ENCODE data around the gene MAN2B1.
A peak's percentile ranks its signal among the peaks of the same experiment; 100 is the strongest.

The MAN2B1 gene

GRCh38 chr19:12667731-12668302, 1.3 kb upstream of the MAN2B1 start:
- TF ChIP-seq CTCF (conservative IDR thresholded peaks at IDR 0.05) = no peak
- H3K27ac ChIP-seq = peak overlapping the region; percentile 94

DNA sequence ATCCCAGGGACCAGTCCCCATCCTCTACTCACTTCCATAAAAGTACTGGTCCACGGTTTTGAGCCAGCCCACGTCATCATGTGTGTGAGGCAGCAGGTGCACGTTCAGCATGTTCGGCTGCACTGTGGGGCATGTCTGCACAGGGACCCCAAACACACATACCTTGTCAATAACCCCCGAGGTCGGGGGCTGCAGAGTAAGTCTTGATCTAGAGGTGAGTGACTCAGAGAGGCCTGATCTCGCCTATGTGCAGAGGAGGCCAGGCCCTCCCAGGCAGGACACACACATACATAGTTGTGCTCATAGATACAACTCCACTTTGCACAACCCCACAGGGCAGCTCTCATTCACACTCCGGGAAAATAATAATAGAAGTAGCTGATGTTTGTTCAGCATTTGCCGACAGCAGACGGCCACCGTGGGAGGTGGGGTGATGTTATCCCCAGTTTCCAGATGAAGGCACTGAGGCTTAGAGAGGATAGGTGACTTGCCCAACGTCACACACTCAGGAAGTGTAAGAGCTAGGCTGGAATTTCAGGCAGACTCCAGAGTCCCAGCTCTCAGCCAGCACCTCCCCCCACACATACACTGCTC, 774 bp downstream of the MAN2B1 start:
- H3K27ac ChIP-seq = peak overlapping the region; percentile 72; the same call in 1 of the 2 replicates
- no peak for TF ChIP-seq CTCF (conservative IDR thresholded peaks at IDR 0.05)

- TF ChIP-seq CTCF (conservative IDR thresholded peaks at IDR 0.05) = no peak
Observed at GRCh38 chr19:12665281-12665573, 1.3 kb downstream of the MAN2B1 start.

GRCh38 chr19:12664406-12665280, 1.9 kb downstream of the MAN2B1 start:
- H3K27ac ChIP-seq = no peak overlapping the region

More at GRCh38 chr19:12665281-12665573, 1.3 kb downstream of the MAN2B1 start:
- H3K27ac ChIP-seq = no peak overlapping the region

GRCh38 chr19:12660980-12661379, 5.6 kb downstream of the MAN2B1 start:
- no peak for TF ChIP-seq CTCF (conservative IDR thresholded peaks at IDR 0.05)

More at GRCh38 chr19:12664406-12665280, 1.9 kb downstream of the MAN2B1 start:
- TF ChIP-seq CTCF (conservative IDR thresholded peaks at IDR 0.05) = no peak

DNA sequence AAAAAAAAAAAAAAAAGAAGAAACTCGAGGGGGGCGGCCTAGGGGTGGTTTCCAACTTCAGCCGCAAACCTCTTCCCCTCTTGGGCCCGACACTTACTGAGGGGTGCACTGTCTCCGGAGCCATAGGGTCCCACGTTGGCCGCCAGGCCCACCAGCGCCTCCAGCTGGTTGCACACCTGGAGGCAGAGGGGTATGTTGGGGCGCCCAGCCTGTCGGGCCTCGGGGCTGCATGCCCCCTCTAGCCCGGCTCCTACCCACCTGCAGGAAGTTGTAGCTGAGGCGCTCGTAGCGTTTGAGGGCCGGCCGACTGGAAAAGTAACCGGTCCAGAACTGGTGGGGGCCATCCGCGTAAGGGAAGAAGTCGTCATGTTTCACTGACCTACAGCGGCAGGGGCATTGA, 8.6 kb downstream of the MAN2B1 start:
- H3K27ac ChIP-seq = no peak overlapping the region
- TF ChIP-seq CTCF (conservative IDR thresholded peaks at IDR 0.05) = no peak

More at GRCh38 chr19:12660980-12661379, 5.6 kb downstream of the MAN2B1 start:
- H3K27ac ChIP-seq = no peak overlapping the region

DNA sequence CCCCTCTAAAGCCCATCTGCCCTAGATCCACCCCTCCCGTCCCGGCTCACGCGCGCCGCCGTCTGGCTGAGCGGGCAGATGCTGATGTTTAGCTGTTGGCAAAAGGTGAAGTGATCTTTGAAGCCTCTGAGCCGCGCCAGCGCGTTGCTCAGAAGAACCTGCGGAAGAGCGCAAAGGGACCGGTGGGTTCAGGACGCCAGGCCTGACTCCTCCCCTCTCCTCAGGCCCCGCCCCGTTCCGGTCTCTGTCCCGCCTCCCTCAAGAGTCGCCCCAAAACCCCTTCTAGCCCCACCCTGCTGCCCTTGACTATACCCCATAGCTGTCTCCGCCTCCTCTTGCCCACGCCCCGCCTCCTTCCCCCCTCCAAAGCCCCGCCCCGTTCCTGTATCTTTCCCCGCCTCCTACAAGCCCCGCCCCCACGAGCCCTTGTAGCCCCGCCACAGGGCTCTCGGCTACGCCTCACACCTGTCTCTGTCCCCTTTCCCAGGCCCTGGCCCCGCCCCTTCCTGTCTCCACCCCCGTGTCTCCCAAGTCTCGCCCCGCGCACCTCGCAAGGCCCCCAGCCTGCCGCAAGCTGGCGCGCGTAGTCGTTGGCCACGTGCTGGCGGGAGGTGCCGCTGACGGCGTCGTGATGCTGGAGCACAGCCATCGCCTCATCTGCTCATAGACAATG, 9.5 kb downstream of the MAN2B1 start:
- no peak overlapping the region for H3K27ac ChIP-seq
- TF ChIP-seq CTCF (conservative IDR thresholded peaks at IDR 0.05) = no peak
